HepG2 (cell line): Measurements from ENCODE around the gene TNFRSF21. TPM values are rescaled to one million over a fixed set of nuclear protein-coding genes. Genes with fewer than 3 reads are reported as not detected.

Source experiments
- ATAC-seq: fragments of 200-7000 bp; cut with Tn5 transposase; 3 replicates; pipeline ENCODE4 v1.9.1; 2020; ENCODE audit warnings: mild to moderate bottlenecking, moderate library complexity
- BruUV-seq: library from RNA; stranded (reverse); fragments of 400-500 nt; replicated peaks from 2 replicates; lab custom pipeline; 2021; lab: Mats Ljungman, UMichigan
- CTCF ChIA-PET: fragments of 300-600 bp; formaldehyde crosslinking; extraction: SDS; loops from one replicate; lab custom pipeline; 2021; ENCODE audit warnings: low total read pairs, inconsistent platforms, low intra/inter-chr PET ratio; lab: Yijun Ruan, JAX
- POLR2A ChIA-PET: fragments of 350-600 bp; sonication (Branson Sonifier 250); formaldehyde crosslinking; loops from one replicate; lab custom pipeline; 2020; ENCODE audit warnings: antibody characterized with exemption, inconsistent platforms; lab: Yijun Ruan, JAX
- DNase-seq: peaks from one replicate; pipeline ENCODE4 v3.0.0-alpha.2; 2015; ENCODE audit warnings: low spot score
- FAIRE-seq: peaks from 3 replicates; lab custom pipeline; 2011; peaks lifted over from hg19 to GRCh38; lab: Jason Lieb, UNC
- H2AFZ ChIP-seq: one replicate; pipeline ENCODE4 v1.6.1; 2011; ENCODE audit warnings: low read length, inconsistent platforms
- H3K27ac ChIP-seq: fragments of 300-600 bp; 3 replicates; pipeline ENCODE4 v1.8.0; 2011; ENCODE audit warnings: mixed run types, mild to moderate bottlenecking, mixed read lengths, low read length, inconsistent platforms; ENCODE audit not compliant: insufficient read depth; ENCODE audit errors: extremely low read length
- H3K27me3 ChIP-seq, 2 experiments: fragments of 200-600 bp in 1 of 2; 2 replicates in 1 of 2; 3 replicates in 1 of 2; pipeline versions ENCODE4 v1.6.0 to v1.8.0; 2011; ENCODE audit warnings: low read length in 2 of 2, mild to moderate bottlenecking in 2 of 2, moderate library complexity in 2 of 2, inconsistent platforms in 1 of 2; ENCODE audit not compliant: insufficient read depth in 2 of 2, control insufficient read depth in 1 of 2
- H3K36me3 ChIP-seq, 2 experiments: fragments of 200-600 bp in 1 of 2; replicated peaks in 1 of 2; 2 replicates in 1 of 2; 3 replicates in 1 of 2; pipeline versions ENCODE4 v1.5.1 to v1.8.0; 2011; ENCODE audit warnings: low read length in 2 of 2, inconsistent platforms in 1 of 2; ENCODE audit not compliant: insufficient read depth in 2 of 2, control insufficient read depth in 1 of 2
- H3K4me1 ChIP-seq: 2 replicates; pipeline ENCODE4 v1.5.1; 2012; ENCODE audit warnings: low read length, inconsistent platforms; ENCODE audit not compliant: insufficient read depth
- H3K4me2 ChIP-seq: 2 replicates; pipeline ENCODE4 v1.6.0; 2011; ENCODE audit warnings: low read depth, low read length, inconsistent platforms
- H3K4me3 ChIP-seq, 3 experiments: fragments of 200-600 bp in 1 of 3; sonication (generic), shearing (Covaris generic) in 1 of 3; replicated peaks in 1 of 3; 2 replicates each; pipeline ENCODE4 v1.5.1; 2011 to 2016; ENCODE audit warnings: low read length in 3 of 3, inconsistent platforms in 2 of 3, low read depth in 2 of 3, mild to moderate bottlenecking in 2 of 3, control low read depth in 1 of 3, mixed read lengths in 1 of 3; ENCODE audit not compliant: insufficient read depth in 1 of 3
- H3K79me2 ChIP-seq: one replicate; pipeline ENCODE4 v1.6.1; 2011; ENCODE audit warnings: low read length, inconsistent platforms; ENCODE audit not compliant: insufficient read depth
- H3K9ac ChIP-seq: 2 replicates; pipeline ENCODE4 v1.6.0; 2011; ENCODE audit warnings: mild to moderate bottlenecking, low read depth, low read length, inconsistent platforms; ENCODE audit not compliant: insufficient read depth
- H3K9me3 ChIP-seq: 2 replicates; pipeline ENCODE4 v1.5.1; 2012; ENCODE audit warnings: mild to moderate bottlenecking, low read length
- H4K20me1 ChIP-seq: 2 replicates; pipeline ENCODE4 v1.6.0; 2011; ENCODE audit warnings: inconsistent platforms, mild to moderate bottlenecking, low read length, moderate library complexity; ENCODE audit not compliant: insufficient read depth
- BCL6 ChIP-seq: IDR thresholded peaks from 2 replicates; pipeline ENCODE4 v1.6.1; 2016; ENCODE audit warnings: missing genetic modification reagents, missing compliant biosample characterization
- CTCF ChIP-seq: sonication (generic); formaldehyde crosslinking; IDR thresholded peaks from 2 replicates; pipeline ENCODE4 v1.5.0; 2020; ENCODE audit warnings: mild to moderate bottlenecking, missing genetic modification reagents, moderate library complexity
- GTF3A ChIP-seq: sonication (generic); formaldehyde crosslinking; conservative IDR thresholded peaks from 2 replicates; pipeline ENCODE4 v1.4.0; 2020; ENCODE audit warnings: mild to moderate bottlenecking, missing genetic modification reagents
- MEIS1 ChIP-seq: sonication (generic); formaldehyde crosslinking; IDR thresholded peaks from 2 replicates; pipeline ENCODE4 v1.9.0; 2021; ENCODE audit warnings: mild to moderate bottlenecking, missing genetic modification reagents, moderate library complexity, borderline replicate concordance
- MTERF4 ChIP-seq: sonication (generic); formaldehyde crosslinking; IDR thresholded peaks from 2 replicates; pipeline ENCODE4 v1.8.0; 2023; ENCODE audit warnings: mild to moderate bottlenecking, missing genetic modification reagents
- MYPOP ChIP-seq: sonication (generic); formaldehyde crosslinking; IDR thresholded peaks from 2 replicates; pipeline ENCODE4 v1.8.1; 2023; ENCODE audit warnings: mild to moderate bottlenecking, moderate library complexity, missing genetic modification reagents
- RBM22 ChIP-seq: fragments of 200-400 bp; formaldehyde crosslinking; optimal IDR thresholded peaks from 2 replicates; pipeline ENCODE3; 2017; ENCODE audit warnings: mild to moderate bottlenecking, low read length, moderate library complexity
- SMC3 ChIP-seq: IDR thresholded peaks from 2 replicates; pipeline ENCODE4 v1.6.1; 2011; ENCODE audit warnings: low read length, improper control_type of control experiment
- STAG1 ChIP-seq: sonication (generic); formaldehyde crosslinking; IDR thresholded peaks from 2 replicates; pipeline ENCODE4 v1.4.0; 2020; ENCODE audit warnings: missing genetic modification reagents
- TIGD3 ChIP-seq: sonication (generic); formaldehyde crosslinking; IDR thresholded peaks from 2 replicates; pipeline ENCODE4 v1.5.1; 2020; ENCODE audit warnings: mild to moderate bottlenecking, missing genetic modification reagents, borderline replicate concordance
- ZMYM4 ChIP-seq: sonication (generic); formaldehyde crosslinking; IDR thresholded peaks from 2 replicates; pipeline ENCODE4 v1.8.1; 2023; ENCODE audit warnings: mild to moderate bottlenecking, missing genetic modification reagents
- ZNF574 ChIP-seq: sonication (generic); formaldehyde crosslinking; IDR thresholded peaks from 2 replicates; pipeline ENCODE4 v1.4.0; 2020; ENCODE audit warnings: missing genetic modification reagents
- ZNF644 ChIP-seq: IDR thresholded peaks from 2 replicates; pipeline ENCODE4 v1.6.1; 2016; ENCODE audit warnings: low read depth
- WGBS: methylation state at CpG from one replicate; pipeline ENCODE4 v1.1.6; 2017; ENCODE audit warnings: low lambda C conversion rate; 5-methylcytosine and 5-hydroxymethylcytosine counted together
- in situ Hi-C: cut with HindIII; loops from 2 replicates; pipeline ENCODE4 v1.10.0; 2017; ENCODE audit warnings: low pct_unique_long_range_greater_than_20kb; ENCODE audit not compliant: extremely low pct_ligation_motif_present
- intact Hi-C: fragments of 100-400 bp; cut with micrococcal nuclease; formaldehyde crosslinking; loops from one replicate; pipeline ENCODE4 v1.10.0; 2022; ENCODE audit not compliant: unreplicated experiment
- polyA plus RNA-seq, 8 experiments: library from polyadenylated mRNA; depleted of rRNA in 3 of 8; stranded (reverse) in 7 of 8; unstranded in 1 of 8; fragments of >200 nt; fragmentation: Illumina TruSeq in 4 of 8; extraction: Trizol in 4 of 8; gene quantifications; 2 replicates each; pipeline versions ENCODE4 v1.2.1 to v1.2.3, GENCODE V29; 2011 to 2016; ENCODE audit warnings: low read depth in 4 of 8, missing spikeins in 1 of 8, mixed read lengths in 1 of 8; ENCODE audit not compliant: insufficient read depth in 1 of 8
- total RNA-seq, 5 experiments: library from RNA; depleted of rRNA; stranded (reverse); fragments of >200 nt; fragmentation: Illumina TruSeq; extraction: Trizol; gene quantifications; 2 replicates each; pipeline ENCODE4 v1.2.3, GENCODE V29; 2016; ENCODE audit warnings: low read depth in 1 of 5

The TNFRSF21 gene
- total and polyA plus RNA-seq, 2 of the 13 experiments (the other 11 are each of a cell fraction or from before 2014, with no cell fraction given): 24.8 to 46.3 TPM

GRCh38 chr6:47352194-47352920, 42.7 kb upstream of the TNFRSF21 start:
- no TSS peak for BruUV-seq
- whole genome bisulfite sequencing: 34% methylated on average over 5 of the region's 5 CpGs
- no peak overlapping the region for H3K9ac ChIP-seq
- no peak overlapping the region for H3K27ac ChIP-seq
- no peak overlapping the region for H3K4me3 ChIP-seq
- FAIRE-seq: no peak
- no peaks in the 10 kb centered on the region for H3K4me1 ChIP-seq
- H3K27me3 ChIP-seq: peaks cover 0 to 6% of the 10 kb centered on the region in 2 experiments; a peak in 2 of 5 replicates
- H3K36me3 ChIP-seq: no peaks in the 10 kb centered on the region
- intact Hi-C loops: no loop called here
- H3K4me2 ChIP-seq: no peak overlapping the region
- no peak for TF ChIP-seq RBM22
- peak; percentile 53 for TF ChIP-seq STAG1
- TF ChIP-seq MEIS1 (CRISPR knock-in tag): no peak
- no peak for TF ChIP-seq MYPOP
- 0 out of 2 replicates have a peak, but pooled peaks have one; percentile 63 for TF ChIP-seq ZNF644 (CRISPR knock-in tag)
- TF ChIP-seq GTF3A: no peak
- peak; percentile 63 for TF ChIP-seq ZNF574 (CRISPR knock-in tag)
- no peak for TF ChIP-seq MTERF4 (CRISPR knock-in tag)
- peak; percentile 55 for TF ChIP-seq CTCF (CRISPR knock-in tag)
- TF ChIP-seq BCL6 (CRISPR knock-in tag): peak; percentile 42; the same call in 1 of the 2 replicates
- peak; percentile 15; the same call in 1 of the 2 replicates for TF ChIP-seq SMC3
- peak; percentile 49 for TF ChIP-seq ZMYM4
- no peak for TF ChIP-seq TIGD3 (CRISPR knock-in tag)
- CTCF ChIA-PET: no interaction called here
- peak; percentile 37 for DNase-seq
- H3K9me3 ChIP-seq: no peaks in the 10 kb centered on the region
- in situ Hi-C loops: no loop called here
- no peaks in the 10 kb centered on the region for H3K79me2 ChIP-seq
- no peak overlapping the region for H2AFZ ChIP-seq
- H4K20me1 ChIP-seq: no peaks in the 10 kb centered on the region
- POLR2A ChIA-PET: no interaction called here
- ATAC-seq: peak; percentile 80
